ENCODE measurements around the gene SLC25A47. TPM values are rescaled to one million over a fixed set of nuclear protein-coding genes. Genes with fewer than 3 reads are reported as not detected.

Gene SLC25A47
- total and polyA plus RNA-seq, 2 of the 4 experiments (the other 2 are of a cell fraction) = not detected

DNA sequence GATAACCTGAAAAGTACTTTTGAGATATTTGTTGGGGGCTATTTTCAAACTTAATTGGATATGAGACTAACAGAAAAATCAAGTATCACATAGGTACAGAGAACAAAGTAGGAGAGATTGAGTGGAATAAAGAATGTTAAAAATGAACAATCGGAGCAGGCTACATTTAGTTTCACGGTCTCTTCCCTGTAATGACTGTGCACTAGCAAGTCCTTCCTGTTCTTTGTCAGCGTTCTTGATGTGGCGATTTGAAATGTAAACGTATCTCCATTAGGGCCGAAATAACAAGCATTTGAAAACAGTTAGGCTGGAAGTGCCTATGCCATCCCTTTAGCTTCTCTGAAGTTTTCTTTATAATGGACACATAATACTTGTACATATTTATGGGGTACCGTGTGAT lies 47.9 kb upstream of the SLC25A47 start:
- no peak overlapping the region for H2AK9ac ChIP-seq (replicated peaks; ENCODE audit: low read depth, low read length, poor library complexity)
- no peak overlapping the region for H2BK15ac ChIP-seq (ENCODE audit: low read depth, low read length)
- CTCF ChIA-PET = no interaction called here
- peak overlapping the region; percentile 7; the same call in 1 of the 2 replicates for H3K4me2 ChIP-seq (ENCODE audit: low read depth, low read length)
- TF ChIP-seq RCOR1 (IDR thresholded peaks at IDR 0.05; ENCODE audit: insufficient replicate concordance, low read length) = no peak
- TF ChIP-seq FOS (IDR thresholded peaks at IDR 0.05; ENCODE audit: low read depth, low read length) = no peak
- no peak for TF ChIP-seq BHLHE40 (IDR thresholded peaks at IDR 0.05; ENCODE audit: low read depth, low read length)
- TF ChIP-seq CEBPB (IDR thresholded peaks at IDR 0.05; ENCODE audit: low read depth, low read length) = no peak
- TF ChIP-seq RFX5 (IDR thresholded peaks at IDR 0.05; ENCODE audit: low read depth, low read length) = no peak
- no peak for TF ChIP-seq SMC3 (IDR thresholded peaks at IDR 0.05; ENCODE audit: low read depth, low read length)
- TF ChIP-seq CHD1 (IDR thresholded peaks at IDR 0.05; ENCODE audit: low read depth, low read length) = no peak
- no peak for TF ChIP-seq MAFK (IDR thresholded peaks at IDR 0.05; ENCODE audit: low read depth, low read length)
- no peak overlapping the region for H3K56ac ChIP-seq (ENCODE audit: extremely low read depth, insufficient read depth, low read length)
- no peak overlapping the region for H4K5ac ChIP-seq (ENCODE audit: low read depth, low read length)
- H3K18ac ChIP-seq (ENCODE audit: low read depth, low read length) = no peak overlapping the region
- dilution Hi-C loops (cut with HindIII; ENCODE audit: low sequenced_read_pairs, unreplicated experiment) = no loop called here
- H4K20me1 ChIP-seq (ENCODE audit: insufficient read depth, low read length) = peaks cover 65% of the 10 kb centered on the region
- BruUV-seq (replicated peaks) = no TSS peak
- no peak overlapping the region for H3K14ac ChIP-seq (replicated peaks; ENCODE audit: low read depth, low read length)
- H2AK5ac ChIP-seq (ENCODE audit: low read depth, low read length) = no peak overlapping the region
- H3K4me3 ChIP-seq (ENCODE audit: insufficient read depth, low read depth, low read length) = no peak overlapping the region
- H3K79me1 ChIP-seq (ENCODE audit: low read depth in 1 of 2, low read length in 2 of 2) = peaks cover 44 to 74% of the 10 kb centered on the region in 2 experiments
- H3K36me3 ChIP-seq (ENCODE audit: control insufficient read depth, insufficient read depth, low read length) = peaks cover 16% of the 10 kb centered on the region
- intact Hi-C loops (cut with micrococcal nuclease) = no loop called here
- H3K4ac ChIP-seq (ENCODE audit: low read depth, low read length) = no peak overlapping the region
- H2BK5ac ChIP-seq (ENCODE audit: low read depth, low read length, poor library complexity, severe bottlenecking) = no peak overlapping the region
- H3K9me3 ChIP-seq (ENCODE audit: control insufficient read depth, insufficient read depth, low read length) = no peaks in the 10 kb centered on the region
- POLR2A ChIA-PET (ENCODE audit: unreplicated experiment) = no interaction called here
- DNase-seq (no peak), ATAC-seq (ENCODE audit: low read depth) (no peak)
- no peaks in the 10 kb centered on the region for H3K27me3 ChIP-seq (ENCODE audit: control insufficient read depth, insufficient read depth, low read length)
- H2BK120ac ChIP-seq (ENCODE audit: low read depth, low read length) = no peak overlapping the region
- WGBS, 2 experiments (ENCODE audit: extremely low coverage in 2 of 2, insufficient read length in 1 of 2) = 60% methylated on average over 2 of the region's 7 CpGs; no CpG with 5 or more reads in 1 of the 2 experiments
- H2BK20ac ChIP-seq (ENCODE audit: low read depth, low read length) = no peak overlapping the region
- peaks cover 11% of the 10 kb centered on the region for H3K4me1 ChIP-seq (ENCODE audit: control insufficient read depth, insufficient read depth, low read length)
- H3K23ac ChIP-seq (ENCODE audit: low read depth, low read length) = 0 out of 2 replicates have a peak overlapping the region, but pooled peaks have one; percentile 31
- no peak overlapping the region for H2AFZ ChIP-seq (replicated peaks; ENCODE audit: low read length, poor library complexity)
- H3K9ac ChIP-seq (ENCODE audit: low read depth, low read length) = no peak overlapping the region
- peaks cover 26% of the 10 kb centered on the region for H3K9me1 ChIP-seq (ENCODE audit: insufficient read depth, low read length)
- H3K27ac ChIP-seq (ENCODE audit: insufficient read depth, low read length) = no peak overlapping the region
- in situ Hi-C loops (cut with MboI; ENCODE audit: low sequenced_read_pairs) = no loop called here
- no peak overlapping the region for H4K8ac ChIP-seq (ENCODE audit: low read depth in 2 of 2, low read length in 2 of 2)
- no peak overlapping the region for H4K91ac ChIP-seq (ENCODE audit: insufficient read depth, low read depth, low read length)
